Measurements from ENCODE around the gene WRAP73.
A peak's percentile ranks its signal among the peaks of the same experiment; 100 is the strongest.

Gene WRAP73

GRCh38 chr1:3649342-3650247 is at the start of gene WRAP73:
TSS of gene WRAP73 (minus strand) at chr1:3650103. CDS start at chr1:3649999, 104 bp downstream.
- peak; percentile 64 for DNase-seq (ENCODE audit: low read depth)
- TF ChIP-seq CTCF (IDR thresholded peaks at IDR 0.05; ENCODE audit: control insufficient read depth, extremely low read depth, insufficient read depth): peak; percentile 26; the same call in 1 of the 2 replicates

GRCh38 chr1:3699596-3699995 is 49.7 kb upstream of the WRAP73 start:
- TF ChIP-seq CTCF (IDR thresholded peaks at IDR 0.05; ENCODE audit: control insufficient read depth, extremely low read depth, insufficient read depth): no peak
- no peak overlapping the region for H3K4me3 ChIP-seq (ENCODE audit: low read depth, low read length)
- DNase-seq (ENCODE audit: low read depth): no peak

More at GRCh38 chr1:3649342-3650247, at the start of gene WRAP73:
- peak within 1 kb of the TSS; percentile 78 for H3K4me3 ChIP-seq (ENCODE audit: low read depth, low read length)

GRCh38 chr1:3698660-3699408 is 48.9 kb upstream of the WRAP73 start:
- DNase-seq (ENCODE audit: low read depth): no peak
- no peak for TF ChIP-seq CTCF (IDR thresholded peaks at IDR 0.05; ENCODE audit: control insufficient read depth, extremely low read depth, insufficient read depth)
- no peak overlapping the region for H3K4me3 ChIP-seq (ENCODE audit: low read depth, low read length)

- DNase-seq (ENCODE audit: low read depth): no peak
Observed at GRCh38 chr1:3697810-3698209, 47.9 kb upstream of the WRAP73 start.

GRCh38 chr1:3697104-3697503 is 47.2 kb upstream of the WRAP73 start:
- no peak for TF ChIP-seq CTCF (IDR thresholded peaks at IDR 0.05; ENCODE audit: control insufficient read depth, extremely low read depth, insufficient read depth)
- no peak overlapping the region for H3K4me3 ChIP-seq (ENCODE audit: low read depth, low read length)
- no peak for DNase-seq (ENCODE audit: low read depth)

More at GRCh38 chr1:3697810-3698209, 47.9 kb upstream of the WRAP73 start:
- TF ChIP-seq CTCF (IDR thresholded peaks at IDR 0.05; ENCODE audit: control insufficient read depth, extremely low read depth, insufficient read depth): no peak
- H3K4me3 ChIP-seq (ENCODE audit: low read depth, low read length): no peak overlapping the region

GRCh38 chr1:3696689-3697088 is 46.8 kb upstream of the WRAP73 start:
- DNase-seq (ENCODE audit: low read depth): no peak
- no peak overlapping the region for H3K4me3 ChIP-seq (ENCODE audit: low read depth, low read length)
- TF ChIP-seq CTCF (IDR thresholded peaks at IDR 0.05; ENCODE audit: control insufficient read depth, extremely low read depth, insufficient read depth): no peak

Data from LNCaP clone FGC (cell line).